H1 (cell line): ENCODE measurements around the gene METTL1. TPM values are rescaled to one million over a fixed set of nuclear protein-coding genes. Genes with fewer than 3 reads are reported as not detected.

Experiments used
- CTCF ChIA-PET: fragments of 300-600 bp; sonication (Branson Sonifier 250); formaldehyde crosslinking; loops from one replicate; lab custom pipeline; 2021; ENCODE audit not compliant: partially characterized antibody; lab: Charles Lee
- POLR2A ChIA-PET: fragments of 300-600 bp; sonication (Branson Sonifier 250); formaldehyde crosslinking; loops from one replicate; lab custom pipeline; 2021; ENCODE audit warnings: inconsistent platforms; ENCODE audit not compliant: partially characterized antibody; lab: Charles Lee
- DNase-seq, 2 experiments: peaks; one replicate each; pipeline versions ENCODE4 v3.0.0 to v3.0.0-alpha.2; 2010 to 2022; ENCODE audit warnings: low spot score in 2 of 2, low read depth in 1 of 2, mixed read lengths in 1 of 2
- FAIRE-seq: peaks from 2 replicates; lab custom pipeline; 2011; peaks lifted over from hg19 to GRCh38; lab: Jason Lieb, UNC
- H2AFZ ChIP-seq: 2 replicates; pipeline ENCODE4 v1.8.1; 2012; ENCODE audit warnings: low read length, inconsistent platforms
- H2AK5ac ChIP-seq: 2 replicates; pipeline ENCODE4 v1.6.1; 2013; ENCODE audit warnings: low read depth, low read length
- H2BK120ac ChIP-seq: replicated peaks from 2 replicates; pipeline ENCODE3; 2013; ENCODE audit warnings: low read depth, low read length, inconsistent platforms
- H2BK12ac ChIP-seq: 2 replicates; pipeline ENCODE4 v1.6.1; 2013; ENCODE audit warnings: low read depth, low read length
- H2BK15ac ChIP-seq: 2 replicates; pipeline ENCODE4 v1.6.1; 2013; ENCODE audit warnings: low read length
- H2BK20ac ChIP-seq: 2 replicates; pipeline ENCODE4 v1.6.1; 2013; ENCODE audit warnings: low read length
- H2BK5ac ChIP-seq: 2 replicates; pipeline ENCODE4 v1.6.1; 2013; ENCODE audit warnings: low read depth, low read length
- H3K14ac ChIP-seq: 2 replicates; pipeline ENCODE4 v1.6.1; 2013; ENCODE audit warnings: inconsistent platforms; ENCODE audit not compliant: insufficient read length
- H3K18ac ChIP-seq: 2 replicates; pipeline ENCODE4 v1.6.1; 2013; ENCODE audit warnings: low read length; ENCODE audit errors: extremely low read depth
- H3K23ac ChIP-seq: 2 replicates; pipeline ENCODE4 v1.6.1; 2013; ENCODE audit warnings: inconsistent platforms; ENCODE audit not compliant: insufficient read length
- H3K23me2 ChIP-seq: 2 replicates; pipeline ENCODE4 v1.6.1; 2013; ENCODE audit warnings: low read depth, low read length
- H3K27ac ChIP-seq: 2 replicates; pipeline ENCODE4 v1.6.1; 2011; ENCODE audit warnings: low read depth, low read length, inconsistent platforms
- H3K27me3 ChIP-seq, 4 experiments: replicated peaks in 1 of 4; 1 replicate in 1 of 4; 2 replicates in 3 of 4; pipeline versions ENCODE4 v1.6.1 to v1.8.1; 2011 to 2013; ENCODE audit warnings: low read length in 3 of 4, mild to moderate bottlenecking in 3 of 4, inconsistent platforms in 2 of 4, mixed read lengths in 2 of 4, moderate library complexity in 1 of 4; ENCODE audit not compliant: control insufficient read depth in 3 of 4, insufficient read depth in 3 of 4; ENCODE audit errors: extremely low read depth in 1 of 4
- H3K36me3 ChIP-seq, 4 experiments: 2 replicates each; pipeline versions ENCODE4 v1.6.1 to v1.8.1; 2011 to 2013; ENCODE audit warnings: mild to moderate bottlenecking in 4 of 4, low read length in 3 of 4, moderate library complexity in 2 of 4, control low read depth in 1 of 4, inconsistent platforms in 1 of 4; ENCODE audit not compliant: insufficient read depth in 4 of 4, control insufficient read depth in 2 of 4
- H3K4ac ChIP-seq: replicated peaks from 2 replicates; pipeline ENCODE3; 2013; ENCODE audit warnings: low read length, low read depth, mixed read lengths, inconsistent platforms; ENCODE audit not compliant: insufficient read length
- H3K4me1 ChIP-seq, 4 experiments: replicated peaks in 1 of 4; 1 replicate in 1 of 4; 2 replicates in 3 of 4; pipeline versions ENCODE4 v1.6.1 to v1.8.1; 2011 to 2013; ENCODE audit warnings: low read length in 3 of 4, inconsistent platforms in 2 of 4, mixed read lengths in 1 of 4; ENCODE audit not compliant: insufficient read depth in 4 of 4, control insufficient read depth in 3 of 4
- H3K4me2 ChIP-seq, 2 experiments: 2 replicates each; pipeline versions ENCODE4 v1.6.1 to v1.8.1; 2011 to 2013; ENCODE audit warnings: low read depth in 2 of 2, low read length in 2 of 2, control low read depth in 1 of 2, inconsistent platforms in 1 of 2, mild to moderate bottlenecking in 1 of 2; ENCODE audit not compliant: insufficient read depth in 1 of 2
- H3K4me3 ChIP-seq, 4 experiments: fragments of 200-600, 300-600 bp in 1 of 4; sonication (generic), shearing (Covaris generic), sonication (Bioruptor Twin) in 1 of 4; 2 replicates each; pipeline versions ENCODE4 v1.5.1 to v1.8.1; 2011 to 2016; ENCODE audit warnings: low read length in 4 of 4, low read depth in 3 of 4, control low read depth in 2 of 4, inconsistent platforms in 2 of 4, mild to moderate bottlenecking in 2 of 4, mixed read lengths in 1 of 4, moderate library complexity in 1 of 4; ENCODE audit not compliant: insufficient read depth in 2 of 4; ENCODE audit errors: extremely low read depth in 1 of 4
- H3K56ac ChIP-seq: replicated peaks from 2 replicates; pipeline ENCODE3; 2013; ENCODE audit warnings: low read depth, mild to moderate bottlenecking, mixed read lengths, low read length, inconsistent platforms; ENCODE audit not compliant: insufficient read length
- H3K79me1 ChIP-seq: 2 replicates; pipeline ENCODE4 v1.6.1; 2013; ENCODE audit warnings: low read depth, low read length, control low read depth
- H3K79me2 ChIP-seq, 2 experiments: 2 replicates each; pipeline versions ENCODE4 v1.6.1 to v1.8.1; 2012 to 2013; ENCODE audit warnings: low read length in 2 of 2, mild to moderate bottlenecking in 2 of 2, inconsistent platforms in 1 of 2; ENCODE audit not compliant: insufficient read depth in 2 of 2, control insufficient read depth in 1 of 2
- H3K9ac ChIP-seq, 4 experiments: replicated peaks in 1 of 4; 1 replicate in 1 of 4; 2 replicates in 3 of 4; pipeline versions ENCODE4 v1.6.1 to v1.8.1; 2011 to 2013; ENCODE audit warnings: low read depth in 3 of 4, low read length in 3 of 4, control low read depth in 2 of 4, mild to moderate bottlenecking in 2 of 4, moderate library complexity in 2 of 4, inconsistent platforms in 1 of 4; ENCODE audit errors: extremely low read depth in 1 of 4
- H3K9me3 ChIP-seq, 2 experiments: 2 replicates each; pipeline versions ENCODE4 v1.6.1 to v1.8.1; 2012 to 2013; ENCODE audit warnings: mild to moderate bottlenecking in 2 of 2, moderate library complexity in 2 of 2, control low read depth in 1 of 2, inconsistent platforms in 1 of 2, low read depth in 1 of 2, low read length in 1 of 2, mixed read lengths in 1 of 2; ENCODE audit not compliant: insufficient read depth in 2 of 2
- H4K20me1 ChIP-seq, 2 experiments: replicated peaks in 1 of 2; 2 replicates each; pipeline versions ENCODE3 to v1.8.1; 2011 to 2013; ENCODE audit warnings: inconsistent platforms in 2 of 2, low read length in 2 of 2, mild to moderate bottlenecking in 1 of 2; ENCODE audit not compliant: insufficient read depth in 2 of 2, control insufficient read depth in 1 of 2
- H4K5ac ChIP-seq: 2 replicates; pipeline ENCODE4 v1.6.1; 2013; ENCODE audit warnings: low read length, low read depth, mixed read lengths, inconsistent platforms; ENCODE audit not compliant: insufficient read length
- H4K8ac ChIP-seq: 2 replicates; pipeline ENCODE4 v1.8.0; 2013; ENCODE audit warnings: mild to moderate bottlenecking, moderate library complexity, low read length, inconsistent platforms; ENCODE audit not compliant: insufficient read depth; ENCODE audit errors: extremely low read depth
- H4K91ac ChIP-seq: replicated peaks from 2 replicates; pipeline ENCODE3; 2013; ENCODE audit warnings: low read length, mixed read lengths, inconsistent platforms; ENCODE audit not compliant: insufficient read length
- SUZ12 ChIP-seq: fragments of 200-600 bp; sonication (generic); IDR thresholded peaks from 2 replicates; pipeline ENCODE4 v1.6.1; 2012; ENCODE audit warnings: mild to moderate bottlenecking, inconsistent platforms, low read length, moderate library complexity, mixed read lengths
- YY1 ChIP-seq: IDR thresholded peaks from 2 replicates; pipeline ENCODE4 v1.6.1; 2011; ENCODE audit warnings: low read depth, mild to moderate bottlenecking, low read length
- WGBS, 2 experiments: shearing (Covaris generic) in 1 of 2; methylation state at CpG; one replicate each; pipeline versions ENCODE4 v1.1.6 to v1.1.7; 2013 to 2015; ENCODE audit warnings: low lambda C conversion rate in 2 of 2, mixed read lengths in 2 of 2, inconsistent platforms in 1 of 2, low coverage in 1 of 2, missing lambda C conversion rate in 1 of 2; ENCODE audit not compliant: insufficient replicate concordance in 2 of 2, insufficient coverage in 1 of 2, insufficient read length in 1 of 2; ENCODE audit errors: extremely low coverage in 1 of 2, missing lambda C conversion rate in 1 of 2; 5-methylcytosine and 5-hydroxymethylcytosine counted together
- polyA plus RNA-seq, 7 experiments: library from polyadenylated mRNA; depleted of rRNA in 3 of 7; stranded (reverse) in 5 of 7; unstranded in 2 of 7; fragments of >200 nt in 5 of 7; fragments of 200-250 nt in 2 of 7; gene quantifications; 1 replicate in 5 of 7; 2 replicates in 1 of 7; 4 replicates in 1 of 7; pipeline versions ENCODE4 v1.2.1 to v1.2.3, GENCODE V29; 2011 to 2013; ENCODE audit warnings: missing spikeins in 2 of 7, mixed read lengths in 2 of 7
- total RNA-seq: library from RNA; stranded (reverse); fragmentation: NEBNext Ultra II Directional; extraction: Animal tissue kit (Norgen Biotek cat#: 25700); gene quantifications from 2 replicates; pipeline ENCODE4 v1.2.1, GENCODE V29; 2021

The METTL1 gene
- total and polyA plus RNA-seq, 2 of the 8 experiments (the other 6 are each of a cell fraction or from before 2014, with no cell fraction given) = 40.5 to 46.0 TPM

DNA sequence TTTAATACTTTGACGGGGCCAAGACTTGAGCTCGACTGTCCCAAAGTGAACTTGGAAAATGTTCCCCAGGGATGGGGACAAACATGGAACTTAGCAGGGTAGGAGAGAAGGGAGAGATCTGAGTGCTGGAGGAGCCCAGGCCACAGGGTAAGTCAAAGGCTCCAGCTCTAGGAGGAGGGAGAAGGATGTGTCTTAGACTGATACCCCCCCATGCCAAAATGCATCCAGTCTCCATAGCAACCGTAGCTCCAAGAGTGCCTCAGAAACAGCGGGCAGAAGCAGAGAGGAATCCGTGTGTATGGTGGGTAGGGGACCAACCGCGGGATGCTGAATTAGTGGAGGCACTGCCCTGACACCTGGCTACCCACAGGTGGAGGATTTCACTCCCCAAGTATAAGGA is 32.5 kb downstream of the METTL1 start:
- no peak overlapping the region for H4K8ac ChIP-seq
- H3K79me2 ChIP-seq = no peaks in the 10 kb centered on the region
- no peak overlapping the region for H2AFZ ChIP-seq
- peak overlapping the region in 2 of 4 experiments; percentile 13 to 76; a peak in 2 of 8 replicates for H3K4me3 ChIP-seq
- FAIRE-seq (no peak), DNase-seq (no peak)
- no peak overlapping the region for H2AK5ac ChIP-seq
- H3K14ac ChIP-seq = no peak overlapping the region
- peaks cover 2% of the 10 kb centered on the region; the same call in 1 of the 2 replicates for H3K23me2 ChIP-seq
- H2BK5ac ChIP-seq = no peak overlapping the region
- H3K4me2 ChIP-seq = peak overlapping the region; percentile 79 to 93
- peaks cover 0 to 6% (median 0%) of the 10 kb centered on the region in 4 experiments; a peak in 1 of 8 replicates for H3K36me3 ChIP-seq
- POLR2A ChIA-PET = interaction anchor here (0.7 to 5.2 kb wide), 7 partner anchors 11 to 130 kb away, joined by 3 to 59 read pairs (median 8); partner anchors contain the start of genes CDK4 and OS9
- no peak overlapping the region for H2BK20ac ChIP-seq
- H3K4ac ChIP-seq = no peak overlapping the region
- H3K27me3 ChIP-seq = peaks cover 44 to 74% (median 69%) of the 10 kb centered on the region in 4 experiments
- H3K23ac ChIP-seq = no peak overlapping the region
- CTCF ChIA-PET = interaction anchor here (0.6 to 11.2 kb wide), 6 partner anchors 16 to 265 kb away, joined by 3 to 149 read pairs (median 4); no protein-coding TSS in a partner anchor
- H3K56ac ChIP-seq = no peak overlapping the region
- H2BK12ac ChIP-seq = no peak overlapping the region
- no peaks in the 10 kb centered on the region; a peak in 1 of 4 replicates for H3K9me3 ChIP-seq
- no peak overlapping the region for H4K91ac ChIP-seq
- H3K18ac ChIP-seq = no peak overlapping the region; the same call in 1 of the 2 replicates
- no peak overlapping the region for H4K5ac ChIP-seq
- TF ChIP-seq YY1 (no peak), SUZ12 (peak; percentile 55; the same call in 1 of the 2 replicates)
- peaks cover 6 to 29% (median 12%) of the 10 kb centered on the region in 4 experiments; a peak in 6 of 7 replicates for H3K4me1 ChIP-seq
- H2BK120ac ChIP-seq = no peak overlapping the region
- peaks cover 0 to 17% of the 10 kb centered on the region in 2 experiments for H4K20me1 ChIP-seq
- H3K79me1 ChIP-seq = no peaks in the 10 kb centered on the region
- H2BK15ac ChIP-seq = 0 out of 2 replicates have a peak overlapping the region, but pooled peaks have one; percentile 48
- no peak overlapping the region for H3K27ac ChIP-seq
- 24% methylated on average over 7 of the region's 7 CpGs; no CpG with 5 or more reads in 1 of the 2 experiments for WGBS, 2 experiments
- no peak overlapping the region for H3K9ac ChIP-seq
